ENCODE results near the gene ZNF638.

GRCh38 chr2:71417300-71418202, 86.0 kb downstream of the ZNF638 start:
- TF ChIP-seq, protein P1, sequence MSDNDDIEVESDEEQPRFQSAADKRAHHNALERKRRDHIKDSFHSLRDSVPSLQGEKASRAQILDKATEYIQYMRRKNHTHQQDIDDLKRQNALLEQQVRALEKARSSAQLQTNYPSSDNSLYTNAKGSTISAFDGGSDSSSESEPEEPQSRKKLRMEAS (IDR thresholded peaks at IDR 0.05): no peak
- no peak for TF ChIP-seq REST (IDR thresholded peaks at IDR 0.05)
- TF ChIP-seq CTCF (IDR thresholded peaks at IDR 0.05; ENCODE audit: low read depth, low read length, missing input control): no peak
- TF ChIP-seq NR2F2 (IDR thresholded peaks at IDR 0.05): no peak
- no peak for TF ChIP-seq GABPA (IDR thresholded peaks at IDR 0.05 in 1 of 2, conservative IDR thresholded peaks at IDR 0.05 in 1 of 2)
- TF ChIP-seq YY1 (IDR thresholded peaks at IDR 0.05): no peak
